AML-193 (cell line): Measurements from ENCODE around the gene STARD13.

Experiments
- DNase-seq, 2 experiments: peaks; one replicate each; lab custom pipeline; 2025; lab: John Stamatoyannopoulos, UW

STARD13 gene

GRCh38 chr13:33310245-33311038 is 24.9 kb upstream of the STARD13 start:
- DNase-seq = no peak

GRCh38 chr13:33308863-33309262 is 23.3 kb upstream of the STARD13 start:
- no peak for DNase-seq

- no peak for DNase-seq
Observed at GRCh38 chr13:33307843-33308242, 22.3 kb upstream of the STARD13 start.

- no peak for DNase-seq
Observed at GRCh38 chr13:33303855-33304597, 18.5 kb upstream of the STARD13 start.

GRCh38 chr13:33299626-33300025 is 14.1 kb upstream of the STARD13 start:
- DNase-seq = no peak

GRCh38 chr13:33296793-33297425 is 11.4 kb upstream of the STARD13 start:
- no peak for DNase-seq

- DNase-seq = no peak
Observed at GRCh38 chr13:33292712-33293111, 7.2 kb upstream of the STARD13 start.

GRCh38 chr13:33290421-33290965 is 4.9 kb upstream of the STARD13 start:
- DNase-seq = no peak

- no peak for DNase-seq
Observed at GRCh38 chr13:33289966-33290365, 4.4 kb upstream of the STARD13 start.

- no peak for DNase-seq
Observed at GRCh38 chr13:33287142-33287882, 1.8 kb upstream of the STARD13 start.

GRCh38 chr13:33286128-33286527 is 573 bp upstream of the STARD13 start:
- no peak for DNase-seq

GRCh38 chr13:33284916-33285315 is 639 bp downstream of the STARD13 start:
- no peak for DNase-seq

GRCh38 chr13:33284031-33284430 is 1.5 kb downstream of the STARD13 start:
- no peak for DNase-seq

- DNase-seq = no peak
Observed at GRCh38 chr13:33283195-33283911, 2.2 kb downstream of the STARD13 start.

GRCh38 chr13:33281951-33282595 is 3.5 kb downstream of the STARD13 start:
- DNase-seq = no peak

GRCh38 chr13:33280923-33281322 is 4.6 kb downstream of the STARD13 start:
- DNase-seq = no peak

- DNase-seq = no peak
Observed at GRCh38 chr13:33280279-33280905, 5.2 kb downstream of the STARD13 start.

GRCh38 chr13:33279414-33280278 is 5.9 kb downstream of the STARD13 start:
- DNase-seq = no peak

GRCh38 chr13:33278913-33279312 is 6.6 kb downstream of the STARD13 start:
- no peak for DNase-seq
